Activated T-helper 17 cell treated with anti-CD3 and anti-CD28 coated beads, Interleukin-2, amount 50 U/mL, for 72 hours (primary cell): ENCODE data around the gene TLR2. TPM values are rescaled to one million over a fixed set of nuclear protein-coding genes. Genes with fewer than 3 reads are reported as not detected.
A peak's percentile ranks its signal among the peaks of the same experiment; 100 is the strongest.
"Not testable (repeated sequence)": the region's sequence is repeated elsewhere in the genome, so short reads cannot be mapped to it uniquely, and the experiment has no call there.

Experiments used
- ATAC-seq: fragments of 150-1000 bp; cut with Tn5 transposase; replicated peaks from 2 replicates; pipeline ENCODE4 v1.10.0; 2021; ENCODE audit warnings: mild to moderate bottlenecking, moderate library complexity
- H3K27ac Mint-ChIP-seq: one replicate; pipeline ENCODE4 v1.8.0; 2022; ENCODE audit warnings: mixed read lengths
- H3K27me3 Mint-ChIP-seq: one replicate; pipeline ENCODE4 v1.8.0; 2022; ENCODE audit warnings: mixed read lengths
- H3K36me3 Mint-ChIP-seq: one replicate; pipeline ENCODE4 v1.8.0; 2022; ENCODE audit warnings: low read depth, mild to moderate bottlenecking, mixed read lengths
- H3K4me1 Mint-ChIP-seq: one replicate; pipeline ENCODE4 v1.8.0; 2022; ENCODE audit warnings: mixed read lengths
- H3K4me3 Mint-ChIP-seq: one replicate; pipeline ENCODE4 v1.8.0; 2022; ENCODE audit warnings: mild to moderate bottlenecking, mixed read lengths
- H3K9me3 Mint-ChIP-seq: one replicate; pipeline ENCODE4 v1.8.0; 2022; ENCODE audit warnings: mixed read lengths
- total RNA-seq, 2 donors: library from RNA; stranded (reverse); gene quantifications; one replicate each; pipeline ENCODE4 v1.2.3, GENCODE V29; 2022

Gene TLR2
- total RNA-seq, 2 donors from 2014 or later, result 2.0 to 2.1 TPM

DNA sequence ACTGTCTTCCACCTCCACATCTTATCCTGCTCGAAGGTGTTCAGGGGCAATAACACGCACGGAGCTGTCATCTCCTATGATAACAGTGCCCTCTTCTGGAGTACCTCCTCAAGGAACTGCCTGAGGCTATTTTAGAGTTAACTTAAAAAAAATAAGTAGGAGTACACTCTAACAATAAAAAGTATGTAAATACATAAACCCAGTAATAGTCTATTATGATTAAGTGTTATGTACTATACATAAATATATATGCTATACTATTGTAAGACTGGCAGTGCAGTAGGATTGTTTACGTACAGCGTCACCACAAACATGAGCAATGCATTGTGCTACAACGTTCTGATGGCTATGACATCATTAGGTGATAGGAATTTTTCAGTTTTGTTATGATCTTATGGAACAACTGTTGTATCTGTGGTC lies 34.5 kb upstream of the TLR2 start:
- peaks cover 7% of the 10 kb centered on the region for H3K4me1 Mint-ChIP-seq
- H3K27ac Mint-ChIP-seq, result peak overlapping the region; percentile 82
- ATAC-seq, result peak; percentile 61
- H3K4me3 Mint-ChIP-seq, result no peak overlapping the region
- no peaks in the 10 kb centered on the region for H3K27me3 Mint-ChIP-seq
- no peaks in the 10 kb centered on the region for H3K36me3 Mint-ChIP-seq
- H3K9me3 Mint-ChIP-seq, result no peaks in the 10 kb centered on the region

GRCh38 chr4:153651116-153651515 lies 33.0 kb upstream of the TLR2 start:
- Mint-ChIP-seq H3K4me3 (peak overlapping the region; percentile 47), H3K9me3 (no peaks in the 10 kb centered on the region), H3K27me3 (peaks cover 5% of the 10 kb centered on the region), H3K4me1 (peaks cover 12% of the 10 kb centered on the region), H3K36me3 (no peaks in the 10 kb centered on the region), H3K27ac (peak overlapping the region; percentile 82)
- peak; percentile 31 for ATAC-seq

GRCh38 chr4:153651587-153651986 lies 32.5 kb upstream of the TLR2 start:
- peak; percentile 84 for ATAC-seq
- Mint-ChIP-seq H3K27me3 (peaks cover 8% of the 10 kb centered on the region), H3K36me3 (no peaks in the 10 kb centered on the region), H3K9me3 (no peaks in the 10 kb centered on the region), H3K27ac (peak overlapping the region; percentile 82), H3K4me3 (peak overlapping the region; percentile 47), H3K4me1 (peaks cover 12% of the 10 kb centered on the region)

- Mint-ChIP-seq H3K4me1 (peaks cover 12% of the 10 kb centered on the region), H3K27ac (peak overlapping the region; percentile 82), H3K4me3 (peak overlapping the region; percentile 47), H3K27me3 (peaks cover 8% of the 10 kb centered on the region), H3K9me3 (no peaks in the 10 kb centered on the region), H3K36me3 (no peaks in the 10 kb centered on the region)
- peak; percentile 59 for ATAC-seq
These were observed 31.9 kb upstream of the TLR2 start for GRCh38 chr4:153652051-153652784.

GRCh38 chr4:153655002-153655541 lies 29.0 kb upstream of the TLR2 start:
- Mint-ChIP-seq H3K27ac (peak overlapping the region; percentile 5), H3K27me3 (peaks cover 13% of the 10 kb centered on the region), H3K36me3 (no peaks in the 10 kb centered on the region), H3K4me1 (peaks cover 12% of the 10 kb centered on the region), H3K4me3 (no peak overlapping the region), H3K9me3 (no peaks in the 10 kb centered on the region)
- ATAC-seq, result no peak

DNA sequence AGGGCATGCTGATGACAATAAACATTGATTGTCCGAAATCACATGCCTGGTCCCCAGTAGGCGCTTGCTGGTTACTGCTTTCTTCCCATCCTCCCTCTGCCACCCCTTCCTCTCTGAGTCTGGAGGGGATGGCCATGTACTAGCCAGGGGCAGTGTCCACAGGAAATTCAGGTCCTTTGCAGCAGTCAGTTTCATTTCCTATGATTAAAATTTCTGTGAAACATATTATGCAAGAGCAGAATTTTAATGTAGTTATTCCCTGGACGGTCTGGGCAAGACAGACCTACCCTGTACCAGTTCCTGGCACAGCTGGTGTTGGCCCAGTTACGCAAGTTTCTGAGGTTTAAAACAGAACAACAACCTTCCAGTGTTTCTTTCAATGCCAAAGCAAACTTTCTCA lies 28.2 kb upstream of the TLR2 start:
- no peaks in the 10 kb centered on the region for H3K36me3 Mint-ChIP-seq
- peaks cover 13% of the 10 kb centered on the region for H3K27me3 Mint-ChIP-seq
- peak overlapping the region; percentile 14 for H3K27ac Mint-ChIP-seq
- H3K4me3 Mint-ChIP-seq, result no peak overlapping the region
- peaks cover 12% of the 10 kb centered on the region for H3K4me1 Mint-ChIP-seq
- H3K9me3 Mint-ChIP-seq, result no peaks in the 10 kb centered on the region
- no peak for ATAC-seq

- peaks cover 3% of the 10 kb centered on the region for H3K4me1 Mint-ChIP-seq
- H3K36me3 Mint-ChIP-seq, result no peaks in the 10 kb centered on the region
- H3K4me3 Mint-ChIP-seq, result no peak overlapping the region
- H3K27ac Mint-ChIP-seq, result no peak overlapping the region
- ATAC-seq, result no peak
- H3K27me3 Mint-ChIP-seq, result peaks cover 14% of the 10 kb centered on the region
- H3K9me3 Mint-ChIP-seq, result peaks cover 14% of the 10 kb centered on the region
These were observed 22.8 kb upstream of the TLR2 start for GRCh38 chr4:153661215-153661822.

GRCh38 chr4:153661908-153662307 lies 22.2 kb upstream of the TLR2 start:
- no peak overlapping the region for H3K27ac Mint-ChIP-seq
- no peak for ATAC-seq
- no peak overlapping the region for H3K4me3 Mint-ChIP-seq
- peaks cover 3% of the 10 kb centered on the region for H3K4me1 Mint-ChIP-seq
- peaks cover 11% of the 10 kb centered on the region for H3K27me3 Mint-ChIP-seq
- no peaks in the 10 kb centered on the region for H3K36me3 Mint-ChIP-seq
- peaks cover 14% of the 10 kb centered on the region for H3K9me3 Mint-ChIP-seq

GRCh38 chr4:153663667-153664066 lies 20.4 kb upstream of the TLR2 start:
- Mint-ChIP-seq H3K27me3 (peaks cover 10% of the 10 kb centered on the region), H3K36me3 (no peaks in the 10 kb centered on the region), H3K4me3 (no peak overlapping the region), H3K9me3 (peaks cover 14% of the 10 kb centered on the region), H3K27ac (no peak overlapping the region), H3K4me1 (peaks cover 3% of the 10 kb centered on the region)
- no peak for ATAC-seq

- Mint-ChIP-seq H3K27me3 (peaks cover 14% of the 10 kb centered on the region), H3K9me3 (peaks cover 14% of the 10 kb centered on the region)
- H3K27ac Mint-ChIP-seq, H3K36me3 Mint-ChIP-seq, ATAC-seq, H3K4me3 Mint-ChIP-seq, H3K4me1 Mint-ChIP-seq: not testable (repeated sequence)
These were observed 17.6 kb upstream of the TLR2 start for GRCh38 chr4:153666505-153666904.

- H3K27me3 Mint-ChIP-seq, result peaks cover 8% of the 10 kb centered on the region
- peaks cover 4% of the 10 kb centered on the region for H3K9me3 Mint-ChIP-seq
- no peak for ATAC-seq
- H3K36me3 Mint-ChIP-seq, result no peaks in the 10 kb centered on the region
- H3K27ac Mint-ChIP-seq, result no peak overlapping the region
- no peak overlapping the region for H3K4me3 Mint-ChIP-seq
- no peaks in the 10 kb centered on the region for H3K4me1 Mint-ChIP-seq
These were observed 15.4 kb upstream of the TLR2 start for GRCh38 chr4:153668647-153669046.

DNA sequence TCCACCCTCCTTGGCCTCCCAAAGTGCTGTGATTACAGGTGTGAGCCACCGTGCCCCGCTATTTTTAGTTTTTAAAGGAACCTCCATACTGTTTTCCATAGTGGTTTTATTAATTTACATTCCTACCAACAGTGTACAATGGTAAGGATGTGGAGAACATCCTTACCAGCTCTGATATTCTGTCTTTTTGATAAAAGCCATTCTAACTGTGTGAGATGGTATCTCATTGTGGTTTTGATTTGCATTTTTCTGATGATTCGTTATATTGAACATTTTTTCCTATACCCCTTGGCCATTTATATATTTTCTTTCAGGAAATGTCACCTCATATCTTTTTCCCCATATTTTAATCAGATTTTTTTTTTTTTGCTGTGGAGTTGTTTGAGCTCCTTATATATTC lies 14.2 kb upstream of the TLR2 start:
- Mint-ChIP-seq H3K9me3 (no peaks in the 10 kb centered on the region), H3K27ac (no peak overlapping the region), H3K4me3 (no peak overlapping the region), H3K36me3 (no peaks in the 10 kb centered on the region), H3K27me3 (peaks cover 8% of the 10 kb centered on the region), H3K4me1 (no peaks in the 10 kb centered on the region)
- no peak for ATAC-seq

DNA sequence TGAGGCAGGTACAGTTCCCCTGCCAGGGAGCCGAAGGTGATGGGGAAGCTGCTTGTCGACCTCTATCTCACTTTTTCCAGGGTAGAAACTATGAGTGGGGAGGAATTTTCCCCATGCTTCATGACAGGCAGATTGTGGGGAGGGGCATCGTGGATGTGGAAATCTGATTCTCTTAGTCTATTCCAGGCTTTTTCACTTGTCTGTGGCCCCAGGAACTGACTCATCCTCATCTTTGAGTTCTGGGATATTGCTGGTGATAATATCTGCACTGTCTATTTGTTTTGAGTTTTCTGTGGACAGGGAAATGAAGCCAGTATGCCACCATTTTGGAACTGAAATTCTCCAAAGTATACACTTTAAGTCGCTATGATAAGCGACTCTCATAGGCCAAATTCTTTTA lies 7.6 kb upstream of the TLR2 start:
- ATAC-seq, result no peak
- Mint-ChIP-seq H3K9me3 (peaks cover 3% of the 10 kb centered on the region), H3K27me3 (peaks cover 3% of the 10 kb centered on the region), H3K36me3 (no peaks in the 10 kb centered on the region), H3K4me3 (no peak overlapping the region), H3K4me1 (no peaks in the 10 kb centered on the region), H3K27ac (no peak overlapping the region)

- peaks cover 3% of the 10 kb centered on the region for H3K9me3 Mint-ChIP-seq
- H3K36me3 Mint-ChIP-seq, result no peaks in the 10 kb centered on the region
- H3K27me3 Mint-ChIP-seq, result peaks cover 3% of the 10 kb centered on the region
- no peak overlapping the region for H3K4me3 Mint-ChIP-seq
- no peak overlapping the region for H3K27ac Mint-ChIP-seq
- no peaks in the 10 kb centered on the region for H3K4me1 Mint-ChIP-seq
- no peak for ATAC-seq
These were observed 7.1 kb upstream of the TLR2 start for GRCh38 chr4:153676984-153677383.

DNA sequence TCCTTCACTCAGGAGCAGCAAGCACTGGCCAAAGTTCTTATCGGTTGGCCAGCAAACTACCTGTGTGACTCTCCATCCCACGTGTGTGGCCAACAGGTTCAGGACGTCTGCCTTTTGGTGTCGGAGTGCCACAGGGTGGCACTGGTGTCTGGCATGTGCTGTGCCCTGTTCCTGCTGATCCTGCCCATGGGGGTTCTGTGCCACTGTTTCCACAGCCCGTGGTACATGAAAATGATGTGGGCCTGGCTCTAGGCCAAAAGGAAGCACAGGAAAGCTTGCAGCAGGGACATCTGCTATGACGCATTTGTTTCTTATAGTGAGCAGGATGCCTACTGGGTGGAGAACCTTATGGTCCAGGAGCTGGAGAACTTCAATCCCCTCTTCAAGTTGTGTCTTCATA lies 4.6 kb upstream of the TLR2 start:
- ATAC-seq, result no peak
- Mint-ChIP-seq H3K4me3 (no peak overlapping the region), H3K9me3 (peaks cover 3% of the 10 kb centered on the region), H3K27me3 (peaks cover 10% of the 10 kb centered on the region), H3K27ac (no peak overlapping the region), H3K4me1 (no peaks in the 10 kb centered on the region), H3K36me3 (no peaks in the 10 kb centered on the region)
